Measurements from ENCODE around the gene FUOM.

Gene FUOM

DNA sequence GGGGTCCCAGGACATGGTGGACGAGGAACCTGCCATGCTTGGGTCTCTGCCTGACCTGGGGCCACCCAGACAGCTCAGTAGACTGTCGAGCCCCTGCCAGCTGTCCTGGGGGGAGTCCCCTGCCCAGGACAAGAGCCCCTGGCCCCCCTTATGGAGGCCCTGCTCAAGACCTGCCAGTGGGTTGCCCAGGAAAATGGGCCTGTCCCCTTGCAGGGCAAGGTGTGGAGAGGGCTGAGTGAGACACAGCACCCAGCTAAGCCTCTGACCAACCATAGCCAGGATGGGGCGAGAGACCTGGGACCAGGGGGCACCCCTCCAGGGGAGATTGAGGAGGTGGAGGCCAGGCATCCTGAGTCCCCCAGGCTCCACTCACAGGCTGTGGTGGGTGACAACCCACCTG lies 1.8 kb downstream of the FUOM start:
- no peak overlapping the region for H3K4me3 ChIP-seq (ENCODE audit: low read depth, low read length)
- no peak for DNase-seq (ENCODE audit: low read depth)

DNA sequence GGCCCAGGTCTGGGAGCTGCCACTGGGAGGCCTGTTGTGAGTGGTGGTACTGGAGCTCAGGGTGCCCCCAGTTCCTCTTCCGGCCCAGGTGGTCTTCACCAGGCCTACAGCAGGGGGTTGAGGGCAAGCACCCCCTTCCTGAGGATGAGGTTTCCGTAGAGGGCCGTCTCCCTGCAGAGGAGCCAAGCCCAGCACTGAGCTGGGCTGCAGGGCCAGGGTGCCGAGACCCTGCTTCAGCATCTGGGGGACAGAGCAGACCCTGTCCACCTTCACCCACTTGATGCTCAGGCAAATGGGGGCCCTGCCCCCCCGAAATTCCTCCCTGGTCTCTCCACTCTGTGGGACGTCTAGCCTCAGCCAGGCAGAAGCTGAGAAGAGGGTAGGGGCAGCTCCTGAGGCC lies 2.6 kb downstream of the FUOM start:
- H3K4me3 ChIP-seq (ENCODE audit: low read depth, low read length), result no peak overlapping the region
- DNase-seq (ENCODE audit: low read depth), result no peak

- DNase-seq (ENCODE audit: low read depth), result no peak
- H3K4me3 ChIP-seq (ENCODE audit: low read depth, low read length), result no peak overlapping the region
Observed at GRCh38 chr10:133354672-133355240, 3.1 kb downstream of the FUOM start.

DNA sequence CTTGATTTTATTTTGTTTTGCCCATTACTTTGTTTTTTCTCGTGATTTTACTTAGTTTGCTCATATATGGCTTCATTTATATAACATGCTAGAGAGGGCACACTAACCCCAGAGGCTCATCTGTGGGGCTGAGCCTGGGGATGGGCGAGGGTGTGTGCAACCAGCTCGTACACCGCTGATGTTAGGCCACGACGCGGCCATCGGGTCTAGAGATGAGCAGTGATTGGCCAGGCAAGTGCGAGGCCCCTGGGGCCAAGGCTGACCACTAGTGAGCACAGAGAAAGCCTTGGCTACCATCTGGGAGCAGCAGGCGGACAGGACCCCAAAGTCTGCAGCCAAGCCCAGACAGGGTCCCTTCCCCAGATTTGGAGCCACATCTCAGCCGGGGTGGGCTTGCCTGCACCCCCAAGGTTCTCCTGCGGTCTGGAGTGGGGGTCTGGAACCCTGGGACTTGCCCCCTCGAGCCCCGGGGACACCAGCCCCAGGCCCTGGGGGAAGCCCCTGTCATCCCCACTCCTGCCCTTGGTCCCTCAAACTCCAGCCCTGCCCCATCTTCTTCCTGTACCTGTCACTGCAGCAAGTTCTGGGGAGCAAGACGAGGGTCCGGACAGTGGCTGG lies 3.7 kb downstream of the FUOM start:
- DNase-seq (ENCODE audit: low read depth), result no peak

GRCh38 chr10:133353202-133353959 lies 4.4 kb downstream of the FUOM start:
- H3K4me3 ChIP-seq (ENCODE audit: low read depth, low read length), result no peak overlapping the region
- DNase-seq (ENCODE audit: low read depth), result no peak

More for the DNA sequence above, 3.7 kb downstream of the FUOM start:
- no peak overlapping the region for H3K4me3 ChIP-seq (ENCODE audit: low read depth, low read length)

- H3K4me3 ChIP-seq (ENCODE audit: low read depth, low read length), result no peak overlapping the region
- DNase-seq (ENCODE audit: low read depth), result no peak
Observed at GRCh38 chr10:133351408-133352318, 6.2 kb downstream of the FUOM start.

DNA sequence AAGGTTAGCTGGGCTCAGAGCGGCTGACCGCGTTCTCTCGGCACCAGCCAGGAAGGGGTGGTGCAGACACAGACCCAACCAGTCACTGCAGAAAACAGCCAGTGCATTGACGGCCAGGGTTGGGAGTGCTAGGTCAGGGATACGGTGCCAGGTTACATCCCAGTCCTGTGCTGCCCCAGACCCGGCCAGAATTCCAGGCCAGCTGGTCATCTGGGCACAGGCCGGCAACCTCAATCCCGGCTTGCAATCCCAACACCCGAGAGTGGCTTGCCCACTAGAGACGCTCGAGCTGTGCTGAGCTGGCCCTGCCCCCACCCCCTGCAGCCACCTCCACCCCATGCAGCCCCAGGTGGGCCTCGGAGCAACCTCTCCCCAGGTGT lies 6.9 kb downstream of the FUOM start:
- no peak for DNase-seq (ENCODE audit: low read depth)
- H3K4me3 ChIP-seq (ENCODE audit: low read depth, low read length), result no peak overlapping the region

GRCh38 chr10:133350283-133350949 lies 7.4 kb downstream of the FUOM start:
- no peak for DNase-seq (ENCODE audit: low read depth)
- no peak overlapping the region for H3K4me3 ChIP-seq (ENCODE audit: low read depth, low read length)

GRCh38 chr10:133349577-133350011 lies 8.2 kb downstream of the FUOM start:
- H3K4me3 ChIP-seq (ENCODE audit: low read depth, low read length), result no peak overlapping the region
- no peak for DNase-seq (ENCODE audit: low read depth)

- H3K4me3 ChIP-seq (ENCODE audit: low read depth, low read length), result no peak overlapping the region
- no peak for DNase-seq (ENCODE audit: low read depth)
Observed at GRCh38 chr10:133349160-133349568, 8.7 kb downstream of the FUOM start.

- no peak overlapping the region for H3K4me3 ChIP-seq (ENCODE audit: low read depth, low read length)
- no peak for DNase-seq (ENCODE audit: low read depth)
Observed at GRCh38 chr10:133347710-133348517, 9.9 kb downstream of the FUOM start.

DNA sequence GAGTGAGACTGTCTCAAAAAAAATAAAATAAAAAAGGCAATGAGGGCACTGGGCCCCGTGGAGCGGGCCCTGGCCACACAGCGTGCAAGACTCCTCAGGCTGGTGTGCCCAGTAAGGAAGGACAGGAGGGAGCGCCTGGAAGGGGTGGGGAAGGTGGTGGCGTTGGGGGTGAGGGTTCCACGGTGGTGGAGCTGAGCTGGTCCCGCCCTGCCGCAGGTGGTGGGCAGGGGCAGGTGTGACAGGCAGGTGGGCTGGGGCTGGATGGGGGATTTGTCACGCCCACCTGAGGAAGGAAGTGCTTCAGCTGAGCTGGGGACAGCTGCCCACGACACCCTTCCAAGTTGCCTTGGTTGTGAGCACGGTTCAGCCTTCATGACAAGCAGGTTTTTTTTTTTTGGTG lies 11.4 kb downstream of the FUOM start:
- no peak overlapping the region for H3K4me3 ChIP-seq (ENCODE audit: low read depth, low read length)
- no peak for DNase-seq (ENCODE audit: low read depth)

- H3K4me3 ChIP-seq (ENCODE audit: low read depth, low read length), result no peak overlapping the region
- DNase-seq (ENCODE audit: low read depth), result no peak
Observed at GRCh38 chr10:133344236-133344635, 13.6 kb downstream of the FUOM start.

- no peak for DNase-seq (ENCODE audit: low read depth)
- H3K4me3 ChIP-seq (ENCODE audit: low read depth, low read length), result no peak overlapping the region
Observed at GRCh38 chr10:133343558-133343957, 14.3 kb downstream of the FUOM start.

GRCh38 chr10:133342942-133343341 lies 14.9 kb downstream of the FUOM start:
- no peak overlapping the region for H3K4me3 ChIP-seq (ENCODE audit: low read depth, low read length)
- DNase-seq (ENCODE audit: low read depth), result no peak

GRCh38 chr10:133341983-133342382 lies 15.8 kb downstream of the FUOM start:
- H3K4me3 ChIP-seq (ENCODE audit: low read depth, low read length), result no peak overlapping the region
- DNase-seq (ENCODE audit: low read depth), result no peak

DNA sequence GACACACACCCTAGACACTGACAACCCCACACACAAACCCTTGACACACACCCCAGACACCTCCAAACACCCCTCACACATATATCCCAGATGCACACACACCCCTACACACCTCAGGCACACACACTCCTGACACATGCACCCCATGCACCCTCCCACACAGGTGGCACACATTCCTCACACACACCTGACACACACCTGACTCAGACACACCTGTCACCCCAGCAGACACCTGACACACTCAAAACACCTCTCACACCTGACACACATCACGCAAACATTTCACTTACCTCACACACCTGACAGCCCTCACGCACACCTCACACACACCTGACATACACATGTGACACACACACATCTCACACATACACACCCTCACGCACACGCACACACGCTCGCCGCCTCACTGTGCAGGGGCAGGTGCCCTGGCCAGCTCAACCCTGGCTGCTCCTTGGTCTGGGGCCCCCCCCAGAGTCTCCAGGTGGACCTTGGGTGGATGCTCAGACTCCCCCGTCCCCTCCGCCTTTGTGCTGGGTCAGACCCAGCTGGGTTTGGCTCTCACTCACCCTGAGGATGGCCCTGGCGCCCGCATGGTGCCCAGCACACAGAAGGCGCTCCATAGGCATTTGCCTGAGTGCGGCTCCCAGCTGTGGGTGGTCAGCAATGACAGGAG lies 18.0 kb downstream of the FUOM start:
- H3K4me3 ChIP-seq (ENCODE audit: low read depth, low read length), result no peak overlapping the region
- DNase-seq (ENCODE audit: low read depth), result no peak
